ENCODE data around the gene RAMACL.

- TF ChIP-seq CTCF (IDR thresholded peaks at IDR 0.05; ENCODE audit: poor library complexity): no peak
- no peak for TF ChIP-seq EZH2 (IDR thresholded peaks at IDR 0.05; ENCODE audit: borderline replicate concordance)
- no peak for TF ChIP-seq EZH2phosphoT487 (IDR thresholded peaks at IDR 0.05; ENCODE audit: low read depth, severe bottlenecking, unreplicated experiment)
Measured at GRCh38 chr6:166604328-166604727, 17.9 kb upstream of the RAMACL start.
